GM12892 (cell line): ENCODE measurements around the gene FOXO3.

ENCODE experiments used
- POLR2A ChIP-seq: IDR thresholded peaks from 2 replicates; pipeline ENCODE4 v1.6.1; 2011; ENCODE audit warnings: low read depth, low read length, control low read depth
- POLR2AphosphoS5 ChIP-seq: IDR thresholded peaks from 2 replicates; pipeline ENCODE4 v1.6.1; 2011; ENCODE audit warnings: low read depth, low read length, control low read depth
- TAF1 ChIP-seq: IDR thresholded peaks from 2 replicates; pipeline ENCODE4 v1.6.1; 2011; ENCODE audit warnings: low read depth, mild to moderate bottlenecking, control low read depth, low read length, borderline replicate concordance

DNA sequence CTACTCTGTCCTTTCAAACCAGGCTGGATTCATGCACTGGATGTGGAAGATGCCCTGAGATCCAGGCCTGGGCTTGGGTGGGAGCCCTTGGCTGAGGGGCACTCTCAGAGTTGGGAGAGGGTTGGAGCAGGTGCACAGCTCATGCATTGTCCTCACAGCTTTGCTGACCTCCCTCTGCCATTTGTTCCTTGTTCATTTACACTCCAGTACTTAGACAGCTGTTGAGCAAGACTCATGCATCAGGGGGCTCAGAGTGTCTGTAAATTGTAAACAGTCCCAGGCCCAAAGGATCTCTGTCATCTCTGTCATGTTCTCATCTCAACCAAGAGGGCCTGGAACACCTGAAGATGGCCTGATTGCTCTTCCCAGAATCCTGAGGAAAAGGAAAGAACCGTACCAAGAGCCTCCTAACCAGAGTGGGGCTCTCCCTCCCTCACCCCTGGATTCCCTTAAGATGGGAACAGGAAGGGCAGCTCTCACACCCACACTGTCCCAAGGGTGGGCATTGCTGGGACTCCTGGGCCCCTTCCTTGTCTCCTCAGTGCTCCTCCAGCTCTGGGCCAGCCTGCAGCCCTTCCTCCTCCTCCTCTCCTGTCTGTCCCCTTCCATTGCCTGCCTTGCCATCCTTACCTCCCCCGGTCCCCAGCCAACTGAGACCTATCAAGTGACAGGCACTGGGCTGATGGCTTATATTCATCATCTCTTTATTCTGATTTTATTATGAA lies 132.9 kb downstream of the FOXO3 start:
- TF ChIP-seq POLR2A (no peak), POLR2AphosphoS5 (no peak), TAF1 (no peak)
